Fibroblast of lung (primary cell): ENCODE measurements around the gene SRPX. TPM values are rescaled to one million over a fixed set of nuclear protein-coding genes. Genes with fewer than 3 reads are reported as not detected.

Experiments used
- DNase-seq, 2 donors: peaks; one replicate each; pipeline versions ENCODE4 v3.0.0 to v3.0.0-alpha.2; 2010; ENCODE audit warnings: low read depth in 2 of 2
- H2AFZ ChIP-seq: 2 replicates; pipeline ENCODE4 v1.5.1; 2012; ENCODE audit warnings: low read length, control low read depth, inconsistent platforms
- H3K27ac ChIP-seq: 2 replicates; pipeline ENCODE4 v1.5.1; 2011; ENCODE audit warnings: low read length, control low read depth; ENCODE audit not compliant: insufficient read depth
- H3K27me3 ChIP-seq: 2 replicates; pipeline ENCODE4 v1.5.1; 2011; ENCODE audit warnings: mild to moderate bottlenecking, low read length; ENCODE audit not compliant: control insufficient read depth, insufficient read depth
- H3K36me3 ChIP-seq: 2 replicates; pipeline ENCODE4 v1.5.1; 2011; ENCODE audit warnings: low read length; ENCODE audit not compliant: control insufficient read depth, insufficient read depth
- H3K4me1 ChIP-seq: 2 replicates; pipeline ENCODE4 v1.5.1; 2011; ENCODE audit warnings: low read length; ENCODE audit not compliant: control insufficient read depth, insufficient read depth; ENCODE audit errors: extremely low read depth
- H3K4me2 ChIP-seq: 2 replicates; pipeline ENCODE4 v1.5.1; 2011; ENCODE audit warnings: low read length, control low read depth; ENCODE audit not compliant: insufficient read depth; ENCODE audit errors: extremely low read depth
- H3K4me3 ChIP-seq, 4 experiments: fragments of 200-600 bp in 1 of 4; sonication (generic) in 1 of 4; replicated peaks in 1 of 4; 2 replicates each; pipeline ENCODE4 v1.5.1; 2011 to 2016; ENCODE audit warnings: low read length in 4 of 4, low read depth in 3 of 4, mild to moderate bottlenecking in 3 of 4, control low read depth in 2 of 4, inconsistent platforms in 1 of 4, mixed read lengths in 1 of 4; ENCODE audit not compliant: insufficient read depth in 1 of 4; ENCODE audit errors: control extremely low read depth in 1 of 4
- H3K79me2 ChIP-seq: 2 replicates; pipeline ENCODE4 v1.5.1; 2012; ENCODE audit warnings: mild to moderate bottlenecking, low read length, inconsistent platforms; ENCODE audit not compliant: control insufficient read depth, insufficient read depth
- H3K9ac ChIP-seq: 2 replicates; pipeline ENCODE4 v1.5.1; 2011; ENCODE audit warnings: mild to moderate bottlenecking, low read length, control low read depth; ENCODE audit not compliant: insufficient read depth
- H3K9me3 ChIP-seq: 2 replicates; pipeline ENCODE4 v1.5.1; 2012; ENCODE audit warnings: low read depth, low read length; ENCODE audit not compliant: control insufficient read depth, insufficient read depth
- H4K20me1 ChIP-seq: 2 replicates; pipeline ENCODE4 v1.5.1; 2011; ENCODE audit warnings: low read length; ENCODE audit not compliant: control insufficient read depth, insufficient read depth; ENCODE audit errors: extremely low read depth
- CTCF ChIP-seq, 2 donors: IDR thresholded peaks in 1 of 2; conservative IDR thresholded peaks in 1 of 2; 1 replicate in 1 of 2; 2 replicates in 1 of 2; pipeline ENCODE4 v1.5.1; 2011 to 2012; ENCODE audit warnings: low read length in 2 of 2, control low read depth in 1 of 2, inconsistent platforms in 1 of 2, low read depth in 1 of 2, mild to moderate bottlenecking in 1 of 2
- EZH2 ChIP-seq: IDR thresholded peaks from 2 replicates; pipeline ENCODE4 v1.5.1; 2012; ENCODE audit warnings: low read length, control low read depth, mild to moderate bottlenecking; ENCODE audit errors: missing control alignments
- polyA plus RNA-seq, 2 donors: library from polyadenylated mRNA; depleted of rRNA in 1 of 2; stranded (reverse) in 1 of 2; unstranded in 1 of 2; fragments of >200 nt; gene quantifications; 2 replicates each; pipeline ENCODE4 v1.2.1, GENCODE V29; 2011 to 2012; ENCODE audit warnings: missing spikeins in 1 of 2
- total RNA-seq: library from RNA; depleted of rRNA; stranded (reverse); fragments of >200 nt; gene quantifications from 2 replicates; pipeline ENCODE4 v1.2.1, GENCODE V29; 2014

Gene SRPX
- total and polyA plus RNA-seq, 2 donors (not counting 1 experiment from before 2014, with no cell fraction given): 84.9 to 141 TPM

- H3K9me3 ChIP-seq: no peaks in the 10 kb centered on the region
- H3K79me2 ChIP-seq: no peaks in the 10 kb centered on the region
- no peak overlapping the region for H3K27ac ChIP-seq
- DNase-seq: no peak
- no peak overlapping the region for H3K4me2 ChIP-seq
- H2AFZ ChIP-seq: no peak overlapping the region
- H3K36me3 ChIP-seq: no peaks in the 10 kb centered on the region
- H3K9ac ChIP-seq: no peak overlapping the region
- no peaks in the 10 kb centered on the region for H3K27me3 ChIP-seq
- H3K4me1 ChIP-seq: no peaks in the 10 kb centered on the region
- H3K4me3 ChIP-seq: no peak overlapping the region
- TF ChIP-seq CTCF (conservative IDR thresholded peaks at IDR 0.05 in 1 of 2, IDR thresholded peaks at IDR 0.05 in 1 of 2; ENCODE audit: low read depth in 1 of 2, low read length in 2 of 2) (no peak), EZH2 (no peak)
- H4K20me1 ChIP-seq: no peaks in the 10 kb centered on the region
Observed at GRCh38 chrX:38109042-38109898, 111.4 kb downstream of the SRPX start.

- DNase-seq: peak in 1 of 2 donors; percentile 75
- H3K27ac ChIP-seq: no peak overlapping the region
Observed at GRCh38 chrX:38108364-38108763, 112.3 kb downstream of the SRPX start.

More at GRCh38 chrX:38108364-38108763, 112.3 kb downstream of the SRPX start:
- TF ChIP-seq EZH2 (no peak), CTCF (conservative IDR thresholded peaks at IDR 0.05 in 1 of 2, IDR thresholded peaks at IDR 0.05 in 1 of 2; ENCODE audit: low read depth in 1 of 2, low read length in 2 of 2) (no peak)
- no peaks in the 10 kb centered on the region for H3K27me3 ChIP-seq
- H3K79me2 ChIP-seq: no peaks in the 10 kb centered on the region
- no peak overlapping the region for H3K9ac ChIP-seq
- H3K4me1 ChIP-seq: no peaks in the 10 kb centered on the region
- no peaks in the 10 kb centered on the region for H3K9me3 ChIP-seq
- no peaks in the 10 kb centered on the region for H4K20me1 ChIP-seq
- H2AFZ ChIP-seq: no peak overlapping the region
- H3K4me2 ChIP-seq: no peak overlapping the region
- H3K4me3 ChIP-seq: no peak overlapping the region
- H3K36me3 ChIP-seq: no peaks in the 10 kb centered on the region
